Neural progenitor cell (in vitro differentiated cells): Measurements from ENCODE around the gene EGFR. TPM values are rescaled to one million over a fixed set of nuclear protein-coding genes. Genes with fewer than 3 reads are reported as not detected.

Experiments
- DNase-seq: peaks from one replicate; pipeline ENCODE4 v3.0.0-alpha.2; 2016; ENCODE audit warnings: low spot score
- H2AFZ ChIP-seq: fragments of 200-600 bp; sonication (generic); replicated peaks from 2 replicates; pipeline ENCODE4 v1.6.1; 2016; ENCODE audit warnings: antibody characterized with exemption
- H3F3A ChIP-seq: fragments of 200-600 bp; sonication (generic); 2 replicates; pipeline ENCODE4 v1.6.1; 2016; ENCODE audit warnings: antibody characterized with exemption, low read depth
- H3K27ac ChIP-seq: fragments of 200-600 bp; sonication (generic); 2 replicates; pipeline ENCODE4 v1.5.1; 2016; ENCODE audit warnings: mild to moderate bottlenecking
- H3K27me3 ChIP-seq: fragments of 200-600 bp; sonication (generic); 2 replicates; pipeline ENCODE4 v1.6.1; 2016; ENCODE audit warnings: mild to moderate bottlenecking, moderate library complexity
- H3K36me3 ChIP-seq: fragments of 200-600 bp; sonication (generic); 2 replicates; pipeline ENCODE4 v1.5.1; 2016
- H3K4me1 ChIP-seq: fragments of 200-600 bp; sonication (generic); 2 replicates; pipeline ENCODE4 v1.6.1; 2016; ENCODE audit warnings: mixed run types
- H3K4me2 ChIP-seq: fragments of 200-600 bp; sonication (generic); 2 replicates; pipeline ENCODE4 v1.6.1; 2016
- H3K4me3 ChIP-seq: fragments of 200-600 bp; sonication (generic); 2 replicates; pipeline ENCODE4 v1.5.1; 2016
- H3K79me2 ChIP-seq: fragments of 200-600 bp; sonication (generic); 2 replicates; pipeline ENCODE4 v1.6.1; 2016; ENCODE audit warnings: low read depth
- H3K9ac ChIP-seq: fragments of 200-600 bp; sonication (generic); 2 replicates; pipeline ENCODE4 v1.6.1; 2016
- H3K9me3 ChIP-seq: fragments of 200-600 bp; sonication (generic); 2 replicates; pipeline ENCODE4 v1.5.1; 2016; ENCODE audit warnings: low read depth
- H4K20me1 ChIP-seq: fragments of 200-600 bp; sonication (generic); 2 replicates; pipeline ENCODE4 v1.6.1; 2016; ENCODE audit warnings: low read depth
- H3K27ac Mint-ChIP-seq: 3 replicates; pipeline ENCODE4 v1.8.0; 2021; ENCODE audit warnings: mixed read lengths
- H3K27me3 Mint-ChIP-seq: 2 replicates; pipeline ENCODE4 v1.8.0; 2022; ENCODE audit warnings: low read depth, mild to moderate bottlenecking, inconsistent platforms, moderate library complexity, mixed read lengths; ENCODE audit not compliant: insufficient read depth
- H3K36me3 Mint-ChIP-seq: 3 replicates; pipeline ENCODE4 v1.8.0; 2021; ENCODE audit warnings: mixed read lengths
- H3K4me1 Mint-ChIP-seq: 3 replicates; pipeline ENCODE4 v1.8.0; 2021; ENCODE audit warnings: mixed read lengths
- H3K4me3 Mint-ChIP-seq: 3 replicates; pipeline ENCODE4 v1.8.0; 2021; ENCODE audit warnings: mild to moderate bottlenecking, moderate library complexity, mixed read lengths
- H3K9me3 Mint-ChIP-seq: 3 replicates; pipeline ENCODE4 v1.8.0; 2020; ENCODE audit warnings: mixed read lengths
- EZH2 ChIP-seq: fragments of 200-600 bp; sonication (generic); IDR thresholded peaks from 2 replicates; pipeline ENCODE4 v1.6.1; 2017; ENCODE audit warnings: antibody characterized with exemption, mild to moderate bottlenecking, moderate library complexity
- EZH2phosphoT487 ChIP-seq: fragments of 200-600 bp; sonication (generic); IDR thresholded peaks from 2 replicates; pipeline ENCODE4 v1.6.1; 2017; ENCODE audit warnings: antibody characterized with exemption
- total RNA-seq: library from RNA; depleted of rRNA; stranded (reverse); fragments of >200 nt; gene quantifications from 2 replicates; pipeline ENCODE4 v1.2.3, GENCODE V29; 2015; ENCODE audit warnings: low replicate concordance
- TF ChIP-seq, protein P1 (sequence below): fragments of 200-600 bp; sonication (generic); IDR thresholded peaks from 2 replicates; pipeline ENCODE4 v1.5.1; 2017; ENCODE audit warnings: antibody characterized with exemption, mild to moderate bottlenecking

Gene EGFR
- total RNA-seq, 1 donor from 2014 or later: 4.6 TPM

DNA sequence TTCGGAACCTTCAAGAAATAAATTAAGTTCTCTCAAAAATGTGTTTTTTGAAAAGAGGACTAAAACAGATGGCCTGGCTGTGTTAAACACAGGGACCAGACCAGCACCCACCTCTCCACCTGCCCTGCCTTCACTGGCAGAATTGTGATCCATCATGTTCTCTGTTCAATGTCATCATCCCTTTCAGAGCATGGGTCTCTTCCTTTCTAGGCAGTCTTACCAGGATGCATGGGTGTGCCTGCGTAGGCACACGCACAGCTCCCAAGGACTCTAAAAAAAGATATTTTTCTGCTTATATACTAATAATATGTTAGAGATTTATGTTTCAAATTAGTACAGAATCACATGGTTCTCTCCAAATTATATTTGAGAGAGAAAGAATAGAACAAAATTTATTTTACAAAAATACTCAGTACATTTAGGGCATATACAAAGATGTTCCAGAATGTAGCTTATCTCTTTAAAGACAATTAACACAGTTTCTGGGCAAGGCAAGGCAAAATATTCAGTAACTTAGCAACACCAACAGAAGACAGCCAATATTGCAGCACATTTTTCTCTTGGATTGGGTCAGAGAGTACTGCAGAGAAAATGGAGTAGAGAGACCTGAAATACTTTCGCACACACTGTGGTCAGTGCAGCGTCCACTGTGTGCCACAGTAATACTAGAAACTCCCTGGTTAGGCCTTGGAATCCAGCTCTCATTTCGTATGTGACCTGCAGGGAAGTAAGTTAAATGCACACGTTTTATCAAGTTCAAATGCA is 52.8 kb downstream of the EGFR start:
- H3K27me3 Mint-ChIP-seq: no peaks in the 10 kb centered on the region
- TF ChIP-seq, protein P1, sequence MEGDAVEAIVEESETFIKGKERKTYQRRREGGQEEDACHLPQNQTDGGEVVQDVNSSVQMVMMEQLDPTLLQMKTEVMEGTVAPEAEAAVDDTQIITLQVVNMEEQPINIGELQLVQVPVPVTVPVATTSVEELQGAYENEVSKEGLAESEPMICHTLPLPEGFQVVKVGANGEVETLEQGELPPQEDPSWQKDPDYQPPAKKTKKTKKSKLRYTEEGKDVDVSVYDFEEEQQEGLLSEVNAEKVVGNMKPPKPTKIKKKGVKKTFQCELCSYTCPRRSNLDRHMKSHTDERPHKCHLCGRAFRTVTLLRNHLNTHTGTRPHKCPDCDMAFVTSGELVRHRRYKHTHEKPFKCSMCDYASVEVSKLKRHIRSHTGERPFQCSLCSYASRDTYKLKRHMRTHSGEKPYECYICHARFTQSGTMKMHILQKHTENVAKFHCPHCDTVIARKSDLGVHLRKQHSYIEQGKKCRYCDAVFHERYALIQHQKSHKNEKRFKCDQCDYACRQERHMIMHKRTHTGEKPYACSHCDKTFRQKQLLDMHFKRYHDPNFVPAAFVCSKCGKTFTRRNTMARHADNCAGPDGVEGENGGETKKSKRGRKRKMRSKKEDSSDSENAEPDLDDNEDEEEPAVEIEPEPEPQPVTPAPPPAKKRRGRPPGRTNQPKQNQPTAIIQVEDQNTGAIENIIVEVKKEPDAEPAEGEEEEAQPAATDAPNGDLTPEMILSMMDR: no peak
- TF ChIP-seq EZH2 (no peak), EZH2phosphoT487 (no peak)

DNA sequence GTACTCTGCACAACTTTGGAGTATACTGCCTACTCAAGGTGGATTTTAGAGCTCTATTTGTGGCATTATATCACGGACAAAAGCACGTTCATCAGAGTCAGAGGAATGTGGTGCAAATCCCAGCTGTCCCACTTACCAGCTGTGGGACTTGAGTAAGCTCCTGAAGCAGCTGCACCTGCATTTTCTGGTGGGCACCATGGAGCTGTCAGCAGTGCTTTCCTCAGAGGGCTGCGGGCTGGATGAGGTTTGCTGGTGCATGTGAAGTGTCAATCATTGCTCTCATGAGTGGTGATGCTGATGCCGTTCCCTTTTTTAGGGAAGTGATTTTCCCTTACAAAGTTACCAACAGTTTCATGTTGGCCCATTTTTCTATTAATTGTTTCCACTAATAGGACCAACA is 53.4 kb downstream of the EGFR start:
- Histone ChIP-seq H3K9ac (no peak overlapping the region), H3K27ac (no peak overlapping the region), H3K9me3 (no peaks in the 10 kb centered on the region)

More for the DNA sequence above, 52.8 kb downstream of the EGFR start:
- no peaks in the 10 kb centered on the region for H3K36me3 ChIP-seq
- H3K79me2 ChIP-seq: no peaks in the 10 kb centered on the region
- Mint-ChIP-seq H3K9me3 (no peaks in the 10 kb centered on the region), H3K4me3 (no peak overlapping the region), H3K4me1 (peaks cover 33% of the 10 kb centered on the region), H3K36me3 (no peaks in the 10 kb centered on the region), H3K27ac (no peak overlapping the region)
- H3K27me3 ChIP-seq: no peaks in the 10 kb centered on the region
- H3K9ac ChIP-seq: no peak overlapping the region
- no peak overlapping the region for H2AFZ ChIP-seq
- H3K4me2 ChIP-seq: no peak overlapping the region
- no peaks in the 10 kb centered on the region for H3F3A ChIP-seq
- no peak for DNase-seq
- H3K4me3 ChIP-seq: no peak overlapping the region
- no peaks in the 10 kb centered on the region for H4K20me1 ChIP-seq
- H3K4me1 ChIP-seq: peaks cover 7% of the 10 kb centered on the region
- H3K27ac ChIP-seq: no peak overlapping the region
- H3K9me3 ChIP-seq: no peaks in the 10 kb centered on the region

DNA sequence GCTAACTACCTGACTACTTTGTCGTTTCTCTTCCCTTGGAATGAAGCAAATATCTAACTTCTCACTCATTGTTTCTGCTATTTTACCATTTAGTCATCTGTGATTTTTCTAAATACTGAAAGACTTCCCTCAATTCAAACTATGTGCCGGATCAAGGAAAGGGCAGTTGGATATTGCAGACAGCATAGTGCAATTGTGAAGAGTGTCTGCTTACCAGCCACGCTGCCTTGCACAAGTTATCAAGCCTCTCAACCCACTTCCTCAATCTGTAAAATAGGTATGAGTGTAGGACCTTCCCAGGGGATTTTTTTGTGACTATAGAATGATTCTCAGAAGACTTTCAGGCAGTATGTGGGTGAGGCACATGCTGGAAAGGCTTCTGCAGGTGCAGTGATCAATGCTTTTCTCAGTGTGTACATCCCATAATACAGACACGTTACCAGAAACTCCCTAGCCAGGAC is 54.3 kb downstream of the EGFR start:
- Histone ChIP-seq H3K4me1 (no peaks in the 10 kb centered on the region), H3K4me2 (no peak overlapping the region)

More for the DNA sequence above, 53.4 kb downstream of the EGFR start:
- H2AFZ ChIP-seq: no peak overlapping the region
- H3K4me2 ChIP-seq: no peak overlapping the region
- no peaks in the 10 kb centered on the region for H3K36me3 ChIP-seq
- Mint-ChIP-seq H3K4me3 (no peak overlapping the region), H3K27me3 (peaks cover under 1% of the 10 kb centered on the region), H3K9me3 (no peaks in the 10 kb centered on the region), H3K27ac (no peak overlapping the region), H3K4me1 (peaks cover 27% of the 10 kb centered on the region), H3K36me3 (no peaks in the 10 kb centered on the region)
- H3K79me2 ChIP-seq: no peaks in the 10 kb centered on the region
- DNase-seq: no peak
- no peaks in the 10 kb centered on the region for H3K27me3 ChIP-seq
- TF ChIP-seq EZH2: no peak
- no peak for TF ChIP-seq EZH2phosphoT487
- TF ChIP-seq, protein P1: no peak
- peaks cover under 1% of the 10 kb centered on the region for H3K4me1 ChIP-seq
- no peaks in the 10 kb centered on the region for H4K20me1 ChIP-seq
- no peaks in the 10 kb centered on the region for H3F3A ChIP-seq
- no peak overlapping the region for H3K4me3 ChIP-seq

More for the DNA sequence above, 54.3 kb downstream of the EGFR start:
- H3K27me3 Mint-ChIP-seq: peaks cover 4% of the 10 kb centered on the region
- Histone ChIP-seq H3F3A (no peaks in the 10 kb centered on the region), H2AFZ (no peak overlapping the region), H3K4me3 (no peak overlapping the region), H3K27me3 (no peaks in the 10 kb centered on the region), H3K27ac (no peak overlapping the region), H3K9me3 (no peaks in the 10 kb centered on the region), H3K79me2 (no peaks in the 10 kb centered on the region), H3K36me3 (no peaks in the 10 kb centered on the region), H3K9ac (no peak overlapping the region), H4K20me1 (no peaks in the 10 kb centered on the region)
- H3K27ac Mint-ChIP-seq: no peak overlapping the region
- no peak for DNase-seq
- H3K36me3 Mint-ChIP-seq: peaks cover 4% of the 10 kb centered on the region
- TF ChIP-seq EZH2: no peak
- no peak for TF ChIP-seq EZH2phosphoT487
- TF ChIP-seq, protein P1: no peak
- H3K9me3 Mint-ChIP-seq: no peaks in the 10 kb centered on the region
- H3K4me1 Mint-ChIP-seq: peaks cover 31% of the 10 kb centered on the region
- no peak overlapping the region for H3K4me3 Mint-ChIP-seq
